AG09319 (cell line): ENCODE measurements around the gene TPX2.

Experiments
- DNase-seq: peaks from one replicate; pipeline ENCODE4 v3.0.0-alpha.2; 2010; ENCODE audit warnings: low read depth; ENCODE audit errors: extremely low read depth
- CTCF ChIP-seq: IDR thresholded peaks from 2 replicates; pipeline ENCODE4 v1.5.1; 2011; ENCODE audit warnings: low read depth, mild to moderate bottlenecking, inconsistent platforms, low read length, moderate library complexity

TPX2 gene

GRCh38 chr20:31829731-31830130 is 90.6 kb downstream of the TPX2 start:
- DNase-seq: no peak
- TF ChIP-seq CTCF: no peak

- DNase-seq: no peak
- no peak for TF ChIP-seq CTCF
These were observed 91.4 kb downstream of the TPX2 start for GRCh38 chr20:31830406-31830981.

GRCh38 chr20:31831211-31831610 is 92.1 kb downstream of the TPX2 start:
- DNase-seq: no peak
- no peak for TF ChIP-seq CTCF

- no peak for DNase-seq
- TF ChIP-seq CTCF: no peak
These were observed 92.7 kb downstream of the TPX2 start for GRCh38 chr20:31831771-31832306.

- peak; percentile 79 for TF ChIP-seq CTCF
- no peak for DNase-seq
These were observed 94.2 kb downstream of the TPX2 start for GRCh38 chr20:31833130-31833930.

- no peak for TF ChIP-seq CTCF
- DNase-seq: no peak
These were observed 94.9 kb downstream of the TPX2 start for GRCh38 chr20:31833931-31834521.

- TF ChIP-seq CTCF: no peak
- no peak for DNase-seq
These were observed 96.5 kb downstream of the TPX2 start for GRCh38 chr20:31835554-31835953.
